ENCODE results near the gene VPS72. TPM values are rescaled to one million over a fixed set of nuclear protein-coding genes. Genes with fewer than 3 reads are reported as not detected.

VPS72 gene
- total and polyA plus RNA-seq, 2 of the 13 experiments (the other 11 are each of a cell fraction or from before 2014, with no cell fraction given) = 33.7 to 34.5 TPM

DNA sequence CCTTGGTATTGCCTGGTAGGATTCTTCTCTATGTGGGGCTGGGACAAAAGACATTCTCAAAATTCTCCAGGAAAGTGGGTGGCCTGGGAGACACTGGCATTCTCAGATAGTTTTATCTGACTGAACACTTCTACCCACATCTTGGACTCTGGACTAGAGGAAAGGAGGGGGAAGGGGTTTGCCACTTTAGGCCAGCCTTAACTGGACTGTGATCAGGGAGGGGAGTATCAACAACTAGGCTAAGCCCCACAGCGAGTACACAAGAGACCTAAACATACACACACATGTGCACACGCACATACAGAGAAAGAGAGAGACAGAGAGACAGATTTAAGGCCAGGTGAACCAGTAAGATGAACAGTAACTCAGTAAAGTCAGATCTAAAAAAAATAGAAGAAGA is 42.3 kb downstream of the VPS72 start (continued):
- TF ChIP-seq, protein P1, sequence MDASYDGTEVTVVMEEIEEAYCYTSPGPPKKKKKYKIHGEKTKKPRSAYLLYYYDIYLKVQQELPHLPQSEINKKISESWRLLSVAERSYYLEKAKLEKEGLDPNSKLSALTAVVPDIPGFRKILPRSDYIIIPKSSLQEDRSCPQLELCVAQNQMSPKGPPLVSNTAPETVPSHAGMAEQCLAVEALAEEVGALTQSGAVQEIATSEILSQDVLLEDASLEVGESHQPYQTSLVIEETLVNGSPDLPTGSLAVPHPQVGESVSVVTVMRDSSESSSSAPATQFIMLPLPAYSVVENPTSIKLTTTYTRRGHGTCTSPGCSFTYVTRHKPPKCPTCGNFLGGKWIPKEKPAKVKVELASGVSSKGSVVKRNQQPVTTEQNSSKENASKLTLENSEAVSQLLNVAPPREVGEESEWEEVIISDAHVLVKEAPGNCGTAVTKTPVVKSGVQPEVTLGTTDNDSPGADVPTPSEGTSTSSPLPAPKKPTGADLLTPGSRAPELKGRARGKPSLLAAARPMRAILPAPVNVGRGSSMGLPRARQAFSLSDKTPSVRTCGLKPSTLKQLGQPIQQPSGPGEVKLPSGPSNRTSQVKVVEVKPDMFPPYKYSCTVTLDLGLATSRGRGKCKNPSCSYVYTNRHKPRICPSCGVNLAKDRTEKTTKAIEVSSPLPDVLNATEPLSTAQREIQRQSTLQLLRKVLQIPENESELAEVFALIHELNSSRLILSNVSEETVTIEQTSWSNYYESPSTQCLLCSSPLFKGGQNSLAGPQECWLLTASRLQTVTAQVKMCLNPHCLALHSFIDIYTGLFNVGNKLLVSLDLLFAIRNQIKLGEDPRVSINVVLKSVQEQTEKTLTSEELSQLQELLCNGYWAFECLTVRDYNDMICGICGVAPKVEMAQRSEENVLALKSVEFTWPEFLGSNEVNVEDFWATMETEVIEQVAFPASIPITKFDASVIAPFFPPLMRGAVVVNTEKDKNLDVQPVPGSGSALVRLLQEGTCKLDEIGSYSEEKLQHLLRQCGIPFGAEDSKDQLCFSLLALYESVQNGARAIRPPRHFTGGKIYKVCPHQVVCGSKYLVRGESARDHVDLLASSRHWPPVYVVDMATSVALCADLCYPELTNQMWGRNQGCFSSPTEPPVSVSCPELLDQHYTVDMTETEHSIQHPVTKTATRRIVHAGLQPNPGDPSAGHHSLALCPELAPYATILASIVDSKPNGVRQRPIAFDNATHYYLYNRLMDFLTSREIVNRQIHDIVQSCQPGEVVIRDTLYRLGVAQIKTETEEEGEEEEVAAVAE (CRISPR knock-in tag; IDR thresholded peaks at IDR 0.05; ENCODE audit: borderline replicate concordance) = no peak
- TF ChIP-seq EEA1 (CRISPR knock-in tag; IDR thresholded peaks at IDR 0.05; ENCODE audit: borderline replicate concordance) (no peak), ZNF44 (CRISPR knock-in tag; IDR thresholded peaks at IDR 0.05) (no peak), RXRB (CRISPR knock-in tag; IDR thresholded peaks at IDR 0.05; ENCODE audit: borderline replicate concordance) (peak; percentile 24; the same call in 1 of the 2 replicates), HOXD1 (CRISPR knock-in tag; IDR thresholded peaks at IDR 0.05) (no peak), RCOR2 (CRISPR knock-in tag; IDR thresholded peaks at IDR 0.05) (no peak), ZNF577 (CRISPR knock-in tag; IDR thresholded peaks at IDR 0.05; ENCODE audit: borderline replicate concordance, low read depth) (no peak), ZNF7 (CRISPR knock-in tag; IDR thresholded peaks at IDR 0.05) (no peak), SRY (CRISPR knock-in tag; IDR thresholded peaks at IDR 0.05) (no peak), MEF2D (CRISPR knock-in tag; IDR thresholded peaks at IDR 0.05) (no peak), ZNF234 (CRISPR knock-in tag; conservative IDR thresholded peaks at IDR 0.05) (no peak), EED (CRISPR knock-in tag; IDR thresholded peaks at IDR 0.05) (no peak), JARID2 (CRISPR knock-in tag; IDR thresholded peaks at IDR 0.05; ENCODE audit: insufficient replicate concordance) (no peak), DNMT3B (CRISPR knock-in tag; conservative IDR thresholded peaks at IDR 0.05) (no peak), MAFK (conservative IDR thresholded peaks at IDR 0.05 in 1 of 2, IDR thresholded peaks at IDR 0.05 in 1 of 2; ENCODE audit: low read length in 2 of 2) (peak in 1 of 2 experiments; percentile 67; a peak in 1 of 4 replicates), RNF2 (conservative IDR thresholded peaks at IDR 0.05; ENCODE audit: low read depth) (no peak), ISL2 (CRISPR knock-in tag; IDR thresholded peaks at IDR 0.05) (no peak), ZNF329 (CRISPR knock-in tag; IDR thresholded peaks at IDR 0.05; ENCODE audit: low read depth) (no peak)
- TF ChIP-seq, protein P2, sequence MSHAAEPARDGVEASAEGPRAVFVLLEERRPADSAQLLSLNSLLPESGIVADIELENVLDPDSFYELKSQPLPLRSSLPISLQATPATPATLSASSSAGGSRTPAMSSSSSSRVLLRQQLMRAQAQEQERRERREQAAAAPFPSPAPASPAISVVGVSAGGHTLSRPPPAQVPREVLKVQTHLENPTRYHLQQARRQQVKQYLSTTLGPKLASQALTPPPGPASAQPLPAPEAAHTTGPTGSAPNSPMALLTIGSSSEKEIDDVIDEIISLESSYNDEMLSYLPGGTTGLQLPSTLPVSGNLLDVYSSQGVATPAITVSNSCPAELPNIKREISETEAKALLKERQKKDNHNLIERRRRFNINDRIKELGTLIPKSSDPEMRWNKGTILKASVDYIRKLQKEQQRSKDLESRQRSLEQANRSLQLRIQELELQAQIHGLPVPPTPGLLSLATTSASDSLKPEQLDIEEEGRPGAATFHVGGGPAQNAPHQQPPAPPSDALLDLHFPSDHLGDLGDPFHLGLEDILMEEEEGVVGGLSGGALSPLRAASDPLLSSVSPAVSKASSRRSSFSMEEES (CRISPR knock-in tag; IDR thresholded peaks at IDR 0.05) = no peak
- TF ChIP-seq, protein P3, sequence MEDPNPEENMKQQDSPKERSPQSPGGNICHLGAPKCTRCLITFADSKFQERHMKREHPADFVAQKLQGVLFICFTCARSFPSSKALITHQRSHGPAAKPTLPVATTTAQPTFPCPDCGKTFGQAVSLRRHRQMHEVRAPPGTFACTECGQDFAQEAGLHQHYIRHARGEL (CRISPR knock-in tag; IDR thresholded peaks at IDR 0.05) = no peak
- TF ChIP-seq, protein P4, sequence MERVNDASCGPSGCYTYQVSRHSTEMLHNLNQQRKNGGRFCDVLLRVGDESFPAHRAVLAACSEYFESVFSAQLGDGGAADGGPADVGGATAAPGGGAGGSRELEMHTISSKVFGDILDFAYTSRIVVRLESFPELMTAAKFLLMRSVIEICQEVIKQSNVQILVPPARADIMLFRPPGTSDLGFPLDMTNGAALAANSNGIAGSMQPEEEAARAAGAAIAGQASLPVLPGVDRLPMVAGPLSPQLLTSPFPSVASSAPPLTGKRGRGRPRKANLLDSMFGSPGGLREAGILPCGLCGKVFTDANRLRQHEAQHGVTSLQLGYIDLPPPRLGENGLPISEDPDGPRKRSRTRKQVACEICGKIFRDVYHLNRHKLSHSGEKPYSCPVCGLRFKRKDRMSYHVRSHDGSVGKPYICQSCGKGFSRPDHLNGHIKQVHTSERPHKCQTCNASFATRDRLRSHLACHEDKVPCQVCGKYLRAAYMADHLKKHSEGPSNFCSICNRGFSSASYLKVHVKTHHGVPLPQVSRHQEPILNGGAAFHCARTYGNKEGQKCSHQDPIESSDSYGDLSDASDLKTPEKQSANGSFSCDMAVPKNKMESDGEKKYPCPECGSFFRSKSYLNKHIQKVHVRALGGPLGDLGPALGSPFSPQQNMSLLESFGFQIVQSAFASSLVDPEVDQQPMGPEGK (CRISPR knock-in tag; IDR thresholded peaks at IDR 0.05) = peak; percentile 36
- TF ChIP-seq, protein P5, sequence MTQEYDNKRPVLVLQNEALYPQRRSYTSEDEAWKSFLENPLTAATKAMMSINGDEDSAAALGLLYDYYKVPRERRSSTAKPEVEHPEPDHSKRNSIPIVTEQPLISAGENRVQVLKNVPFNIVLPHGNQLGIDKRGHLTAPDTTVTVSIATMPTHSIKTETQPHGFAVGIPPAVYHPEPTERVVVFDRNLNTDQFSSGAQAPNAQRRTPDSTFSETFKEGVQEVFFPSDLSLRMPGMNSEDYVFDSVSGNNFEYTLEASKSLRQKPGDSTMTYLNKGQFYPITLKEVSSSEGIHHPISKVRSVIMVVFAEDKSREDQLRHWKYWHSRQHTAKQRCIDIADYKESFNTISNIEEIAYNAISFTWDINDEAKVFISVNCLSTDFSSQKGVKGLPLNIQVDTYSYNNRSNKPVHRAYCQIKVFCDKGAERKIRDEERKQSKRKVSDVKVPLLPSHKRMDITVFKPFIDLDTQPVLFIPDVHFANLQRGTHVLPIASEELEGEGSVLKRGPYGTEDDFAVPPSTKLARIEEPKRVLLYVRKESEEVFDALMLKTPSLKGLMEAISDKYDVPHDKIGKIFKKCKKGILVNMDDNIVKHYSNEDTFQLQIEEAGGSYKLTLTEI (CRISPR knock-in tag; conservative IDR thresholded peaks at IDR 0.05) = no peak

Data from HepG2 (cell line).